Stimulated activated naive CD4-positive, alpha-beta T cell treated with Interleukin-2 at 50 U/mL for 16 hours (primary cell): ENCODE results near the gene PTEN.

Experiments
- DNase-seq: peaks from one replicate; lab custom pipeline; 2025; lab: John Stamatoyannopoulos, UW

The PTEN gene

GRCh38 chr10:87976101-87976743 lies 112.8 kb downstream of the PTEN start:
- DNase-seq, result no peak

GRCh38 chr10:87978166-87978565 lies 114.7 kb downstream of the PTEN start:
- DNase-seq, result no peak

- DNase-seq, result no peak
Observed at GRCh38 chr10:87979847-87980246, 116.4 kb downstream of the PTEN start.

- DNase-seq, result no peak
Observed at GRCh38 chr10:87983716-87984115, 120.3 kb downstream of the PTEN start.

- DNase-seq, result no peak
Observed at GRCh38 chr10:87987206-87987605, 123.8 kb downstream of the PTEN start.

GRCh38 chr10:87991946-87992345 lies 128.5 kb downstream of the PTEN start:
- DNase-seq, result no peak

- no peak for DNase-seq
Observed at GRCh38 chr10:88004451-88004850, 141.0 kb downstream of the PTEN start.

- DNase-seq, result no peak
Observed at GRCh38 chr10:88006261-88006660, 142.8 kb downstream of the PTEN start.

GRCh38 chr10:88008866-88009470 lies 145.5 kb downstream of the PTEN start:
- DNase-seq, result no peak

GRCh38 chr10:88012641-88013040 lies 149.2 kb downstream of the PTEN start:
- DNase-seq, result no peak

GRCh38 chr10:88017781-88018180 lies 154.4 kb downstream of the PTEN start:
- DNase-seq, result no peak

GRCh38 chr10:88019753-88020152 lies 156.3 kb downstream of the PTEN start:
- no peak for DNase-seq
